HCT116 (cell line): ENCODE data around the gene DPF1. TPM values are rescaled to one million over a fixed set of nuclear protein-coding genes. Genes with fewer than 3 reads are reported as not detected.

ENCODE experiments used
- ATAC-seq: fragments of 200-7000 bp; cut with Tn5 transposase; 2 replicates; pipeline ENCODE4 v1.9.1; 2020; ENCODE audit warnings: mild to moderate bottlenecking, moderate library complexity
- BruUV-seq: library from RNA; stranded (reverse); fragments of 400-500 nt; replicated peaks from 2 replicates; lab custom pipeline; 2021; lab: Mats Ljungman, UMichigan
- CTCF ChIA-PET: fragments of 300-600 bp; sonication (Branson Sonifier 250); formaldehyde crosslinking; loops from one replicate; lab custom pipeline; 2021; ENCODE audit warnings: antibody characterized with exemption; lab: Charles Lee
- POLR2A ChIA-PET: fragments of 300-600, 350-600 bp; sonication (Branson Sonifier 250); formaldehyde crosslinking; loops from one replicate; lab custom pipeline; 2021; ENCODE audit warnings: antibody characterized with exemption; lab: Charles Lee
- RAD21 ChIA-PET, 2 experiments: fragments of 300-600 bp; sonication (Branson Sonifier 250); formaldehyde crosslinking; loops; one replicate each; lab custom pipeline; 2023; ENCODE audit warnings: low total read pairs in 2 of 2; ENCODE audit not compliant: uncharacterized antibody in 2 of 2, unreplicated experiment in 2 of 2, low non-redundant PET in 1 of 2; lab: Charles Lee
- DNase-seq: peaks from one replicate; pipeline ENCODE4 v3.0.0-alpha.2; 2010; ENCODE audit warnings: low read depth, low spot score
- H2AFZ ChIP-seq: fragments of 200-600 bp; shearing (Covaris generic), sonication (generic); 2 replicates; pipeline ENCODE4 v1.6.1; 2017; ENCODE audit warnings: low read depth, mixed run types, mixed read lengths, antibody characterized with exemption, low read length; ENCODE audit not compliant: poor library complexity, severe bottlenecking
- H3K27ac ChIP-seq: 2 replicates; pipeline ENCODE4 v1.5.1; 2012; ENCODE audit warnings: low read depth, low read length
- H3K27me3 ChIP-seq: fragments of 200-600 bp; sonication (generic); 2 replicates; pipeline ENCODE4 v1.6.1; 2016; ENCODE audit warnings: mixed run types, low read length, mixed read lengths; ENCODE audit not compliant: insufficient read depth
- H3K36me3 ChIP-seq, 2 experiments: fragments of 200-500 bp in 1 of 2; fragments of 200-600 bp in 1 of 2; sonication (Bioruptor generic) in 1 of 2; sonication (generic) in 1 of 2; 2 replicates each; pipeline versions ENCODE4 v1.5.1 to v1.6.1; 2014 to 2016; ENCODE audit warnings: low read length in 2 of 2, inconsistent platforms in 1 of 2, mixed read lengths in 1 of 2, mixed run types in 1 of 2; ENCODE audit not compliant: insufficient read depth in 2 of 2, control insufficient read depth in 1 of 2
- H3K4me1 ChIP-seq, 2 experiments: fragments of 200-600 bp in 1 of 2; sonication (generic) in 1 of 2; 2 replicates each; pipeline versions ENCODE4 v1.5.1 to v1.6.1; 2012 to 2017; ENCODE audit warnings: low read length in 2 of 2, inconsistent platforms in 1 of 2, mild to moderate bottlenecking in 1 of 2, mixed read lengths in 1 of 2, mixed run types in 1 of 2, moderate library complexity in 1 of 2; ENCODE audit not compliant: insufficient read depth in 2 of 2, control insufficient read depth in 1 of 2
- H3K4me2 ChIP-seq: fragments of 200-600 bp; sonication (generic); 2 replicates; pipeline ENCODE4 v1.6.1; 2017; ENCODE audit warnings: mixed run types, low read length, mixed read lengths
- H3K4me3 ChIP-seq, 2 experiments: fragments of 200-600 bp in 1 of 2; sonication (generic) in 1 of 2; replicated peaks in 1 of 2; 2 replicates each; pipeline ENCODE4 v1.5.1; 2011 to 2016; ENCODE audit warnings: low read length in 2 of 2, control low read depth in 1 of 2, low read depth in 1 of 2, mild to moderate bottlenecking in 1 of 2, mixed read lengths in 1 of 2, mixed run types in 1 of 2
- H3K79me2 ChIP-seq: fragments of 200-600 bp; sonication (generic); 2 replicates; pipeline ENCODE4 v1.6.1; 2017; ENCODE audit warnings: mild to moderate bottlenecking, mixed run types, low read length, moderate library complexity, mixed read lengths; ENCODE audit not compliant: insufficient read depth
- H3K9ac ChIP-seq: fragments of 200-600 bp; sonication (generic); 2 replicates; pipeline ENCODE4 v1.6.1; 2016; ENCODE audit warnings: low read length, mixed read lengths
- H3K9me2 ChIP-seq: fragments of 200-600 bp; sonication (generic), shearing (Covaris generic); 2 replicates; pipeline ENCODE4 v1.6.1; 2017; ENCODE audit warnings: mixed run types, mild to moderate bottlenecking, moderate library complexity; ENCODE audit not compliant: insufficient read depth
- H3K9me3 ChIP-seq, 2 experiments: fragments of 200-500 bp in 1 of 2; fragments of 200-600 bp in 1 of 2; sonication (Bioruptor generic) in 1 of 2; sonication (generic) in 1 of 2; 2 replicates each; pipeline ENCODE4 v1.6.1; 2014 to 2017; ENCODE audit warnings: low read length in 2 of 2, mixed read lengths in 2 of 2, inconsistent platforms in 1 of 2, low read depth in 1 of 2, mild to moderate bottlenecking in 1 of 2, mixed run types in 1 of 2, moderate library complexity in 1 of 2; ENCODE audit not compliant: control insufficient read depth in 1 of 2, insufficient read depth in 1 of 2
- H4K20me1 ChIP-seq: fragments of 200-600 bp; sonication (generic), shearing (Covaris generic); 2 replicates; pipeline ENCODE4 v1.6.1; 2017; ENCODE audit warnings: mixed run types, mild to moderate bottlenecking, moderate library complexity; ENCODE audit not compliant: insufficient read depth
- ATF3 ChIP-seq: IDR thresholded peaks from 2 replicates; pipeline ENCODE4 v1.6.1; 2012
- CEBPB ChIP-seq: IDR thresholded peaks from 2 replicates; pipeline ENCODE4 v1.6.1; 2012; ENCODE audit warnings: low read depth
- CTCF ChIP-seq, 3 experiments: fragments of 200-600 bp in 1 of 3; sonication (generic) in 1 of 3; IDR thresholded peaks in 2 of 3; conservative IDR thresholded peaks in 1 of 3; 2 replicates each; pipeline ENCODE4 v1.5.1; 2012 to 2017; ENCODE audit warnings: low read depth in 2 of 3, low read length in 2 of 3, antibody characterized with exemption in 1 of 3, borderline replicate concordance in 1 of 3, control low read depth in 1 of 3, mild to moderate bottlenecking in 1 of 3, mixed read lengths in 1 of 3, mixed run types in 1 of 3, moderate library complexity in 1 of 3; ENCODE audit not compliant: insufficient read depth in 1 of 3
- ELF1 ChIP-seq: IDR thresholded peaks from 2 replicates; pipeline ENCODE4 v1.6.1; 2012; ENCODE audit warnings: low read depth, borderline replicate concordance
- EZH2 ChIP-seq: fragments of 200-600 bp; sonication (generic); IDR thresholded peaks from 2 replicates; pipeline ENCODE4 v1.6.1; 2017; ENCODE audit warnings: antibody characterized with exemption, mixed run types
- MAX ChIP-seq: IDR thresholded peaks from 2 replicates; pipeline ENCODE4 v1.6.1; 2012
- POLR2A ChIP-seq: IDR thresholded peaks from 2 replicates; pipeline ENCODE4 v1.7.0; 2011; ENCODE audit warnings: borderline replicate concordance; ENCODE audit not compliant: insufficient read depth, insufficient read length; ENCODE audit errors: extremely low read depth
- REST ChIP-seq: IDR thresholded peaks from 2 replicates; pipeline ENCODE4 v1.6.1; 2012; ENCODE audit warnings: low read depth
- SIN3A ChIP-seq: IDR thresholded peaks from 2 replicates; pipeline ENCODE4 v1.6.1; 2012; ENCODE audit warnings: low read depth
- SP1 ChIP-seq: IDR thresholded peaks from 2 replicates; pipeline ENCODE4 v1.6.1; 2012; ENCODE audit warnings: low read depth
- TCF7L2 ChIP-seq: IDR thresholded peaks from 2 replicates; pipeline ENCODE4 v1.7.0; 2011; ENCODE audit warnings: borderline replicate concordance, inconsistent platforms; ENCODE audit not compliant: insufficient read depth, insufficient read length; ENCODE audit errors: extremely low read depth
- ZFX ChIP-seq: fragments of 450-650 bp; IDR thresholded peaks from 2 replicates; pipeline ENCODE4 v1.6.1; 2017
- ZNF274 ChIP-seq: fragments of 200-500 bp; sonication (Bioruptor generic); IDR thresholded peaks from 2 replicates; pipeline ENCODE4 v1.6.1; 2014; ENCODE audit warnings: mild to moderate bottlenecking, low read depth, low read length, inconsistent platforms
- intact Hi-C: fragments of 100-400 bp; cut with micrococcal nuclease; formaldehyde crosslinking; loops from 2 replicates; pipeline ENCODE4 v1.10.0; 2022
- total RNA-seq: library from RNA; stranded (reverse); gene quantifications from one replicate; pipeline ENCODE4 v1.2.1, GENCODE V29; 2021; ENCODE audit not compliant: unreplicated experiment
- TF ChIP-seq, protein P1 (sequence below): IDR thresholded peaks from 2 replicates; pipeline ENCODE4 v1.6.1; 2011; ENCODE audit warnings: mild to moderate bottlenecking, low read length, moderate library complexity; ENCODE audit not compliant: insufficient replicate concordance; ENCODE audit errors: extremely low read depth

Gene DPF1
- total RNA-seq, 1 experiment from 2014 or later = 9.7 TPM

- no peak overlapping the region for H3K4me2 ChIP-seq
- DNase-seq (no peak), ATAC-seq (no peak)
- intact Hi-C loops = no loop called here
- TF ChIP-seq EZH2 = no peak
- TF ChIP-seq CTCF (IDR thresholded peaks at IDR 0.05 in 2 of 3, conservative IDR thresholded peaks at IDR 0.05 in 1 of 3; ENCODE audit: borderline replicate concordance in 1 of 3, insufficient read depth in 1 of 3, low read depth in 2 of 3, low read length in 2 of 3) = no peak
- TF ChIP-seq CEBPB = no peak
- TF ChIP-seq, protein P1, sequence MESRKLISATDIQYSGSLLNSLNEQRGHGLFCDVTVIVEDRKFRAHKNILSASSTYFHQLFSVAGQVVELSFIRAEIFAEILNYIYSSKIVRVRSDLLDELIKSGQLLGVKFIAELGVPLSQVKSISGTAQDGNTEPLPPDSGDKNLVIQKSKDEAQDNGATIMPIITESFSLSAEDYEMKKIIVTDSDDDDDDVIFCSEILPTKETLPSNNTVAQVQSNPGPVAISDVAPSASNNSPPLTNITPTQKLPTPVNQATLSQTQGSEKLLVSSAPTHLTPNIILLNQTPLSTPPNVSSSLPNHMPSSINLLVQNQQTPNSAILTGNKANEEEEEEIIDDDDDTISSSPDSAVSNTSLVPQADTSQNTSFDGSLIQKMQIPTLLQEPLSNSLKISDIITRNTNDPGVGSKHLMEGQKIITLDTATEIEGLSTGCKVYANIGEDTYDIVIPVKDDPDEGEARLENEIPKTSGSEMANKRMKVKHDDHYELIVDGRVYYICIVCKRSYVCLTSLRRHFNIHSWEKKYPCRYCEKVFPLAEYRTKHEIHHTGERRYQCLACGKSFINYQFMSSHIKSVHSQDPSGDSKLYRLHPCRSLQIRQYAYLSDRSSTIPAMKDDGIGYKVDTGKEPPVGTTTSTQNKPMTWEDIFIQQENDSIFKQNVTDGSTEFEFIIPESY = no peak
- TF ChIP-seq REST = no peak
- no peak for TF ChIP-seq POLR2A
- TF ChIP-seq ATF3 = no peak
- TF ChIP-seq ELF1 = no peak
- TF ChIP-seq TCF7L2 = no peak
- TF ChIP-seq SIN3A = no peak
- TF ChIP-seq SP1 = no peak
- TF ChIP-seq ZNF274 = no peak
- no peak for TF ChIP-seq ZFX
- TF ChIP-seq MAX = no peak
- no peak overlapping the region for H2AFZ ChIP-seq
- no peaks in the 10 kb centered on the region for H3K9me3 ChIP-seq
- POLR2A ChIA-PET = no interaction called here
- RAD21 ChIA-PET = no interaction called here
- no peaks in the 10 kb centered on the region for H3K27me3 ChIP-seq
- H3K36me3 ChIP-seq = peaks cover 0 to 2% of the 10 kb centered on the region in 2 experiments; a peak in 1 of 4 replicates
- H3K4me1 ChIP-seq = no peaks in the 10 kb centered on the region; a peak in 1 of 4 replicates
- no peak overlapping the region for H3K4me3 ChIP-seq
- H3K79me2 ChIP-seq = no peaks in the 10 kb centered on the region
- no peak overlapping the region for H3K9ac ChIP-seq
- CTCF ChIA-PET = no interaction called here
- H3K27ac ChIP-seq = no peak overlapping the region
- no peaks in the 10 kb centered on the region for H4K20me1 ChIP-seq
- H3K9me2 ChIP-seq = no peaks in the 10 kb centered on the region
- BruUV-seq = no TSS peak
These were observed 29.8 kb downstream of the DPF1 start for GRCh38 chr19:38194061-38194701.
